Measurements from ENCODE around the gene XPNPEP3.

DNA sequence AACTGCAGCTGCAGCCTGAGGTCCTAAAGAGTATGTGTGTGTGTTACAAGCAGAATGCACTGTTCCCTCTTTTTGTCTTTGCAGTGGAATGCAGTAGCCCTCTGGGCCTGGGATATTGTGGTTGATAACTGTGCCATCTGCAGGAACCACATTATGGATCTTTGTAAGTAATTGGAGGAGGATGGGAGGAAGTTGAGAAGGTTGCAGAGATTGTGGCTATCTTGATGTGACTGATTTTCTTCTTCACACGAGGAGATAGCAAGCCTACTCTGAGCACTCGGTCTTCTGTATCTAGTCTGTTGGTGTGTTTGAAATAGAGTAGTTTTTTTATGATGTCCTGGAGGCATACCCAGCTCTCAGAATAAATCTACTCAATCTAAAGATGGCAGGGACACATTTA lies 96.5 kb downstream of the XPNPEP3 start:
- TF ChIP-seq, protein P1, sequence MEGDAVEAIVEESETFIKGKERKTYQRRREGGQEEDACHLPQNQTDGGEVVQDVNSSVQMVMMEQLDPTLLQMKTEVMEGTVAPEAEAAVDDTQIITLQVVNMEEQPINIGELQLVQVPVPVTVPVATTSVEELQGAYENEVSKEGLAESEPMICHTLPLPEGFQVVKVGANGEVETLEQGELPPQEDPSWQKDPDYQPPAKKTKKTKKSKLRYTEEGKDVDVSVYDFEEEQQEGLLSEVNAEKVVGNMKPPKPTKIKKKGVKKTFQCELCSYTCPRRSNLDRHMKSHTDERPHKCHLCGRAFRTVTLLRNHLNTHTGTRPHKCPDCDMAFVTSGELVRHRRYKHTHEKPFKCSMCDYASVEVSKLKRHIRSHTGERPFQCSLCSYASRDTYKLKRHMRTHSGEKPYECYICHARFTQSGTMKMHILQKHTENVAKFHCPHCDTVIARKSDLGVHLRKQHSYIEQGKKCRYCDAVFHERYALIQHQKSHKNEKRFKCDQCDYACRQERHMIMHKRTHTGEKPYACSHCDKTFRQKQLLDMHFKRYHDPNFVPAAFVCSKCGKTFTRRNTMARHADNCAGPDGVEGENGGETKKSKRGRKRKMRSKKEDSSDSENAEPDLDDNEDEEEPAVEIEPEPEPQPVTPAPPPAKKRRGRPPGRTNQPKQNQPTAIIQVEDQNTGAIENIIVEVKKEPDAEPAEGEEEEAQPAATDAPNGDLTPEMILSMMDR (IDR thresholded peaks at IDR 0.05; ENCODE audit: poor library complexity), result no peak
- TF ChIP-seq EZH2phosphoT487 (IDR thresholded peaks at IDR 0.05; ENCODE audit: low read depth, severe bottlenecking, unreplicated experiment), result no peak
- no peak for TF ChIP-seq EZH2 (IDR thresholded peaks at IDR 0.05; ENCODE audit: borderline replicate concordance)

All from hepatocyte (in vitro differentiated cells).